GM12878 (cell line): ENCODE data around the gene MIEN1. TPM values are rescaled to one million over a fixed set of nuclear protein-coding genes. Genes with fewer than 3 reads are reported as not detected.

Experiments used
- ATAC-seq: fragments of 200-7000 bp; cut with Tn5 transposase; 3 replicates; pipeline ENCODE4 v1.9.1; 2020; ENCODE audit warnings: mild to moderate bottlenecking, moderate library complexity
- BruUV-seq: library from RNA; stranded (reverse); fragments of 400-500 nt; replicated peaks from 2 replicates; lab custom pipeline; 2021; lab: Mats Ljungman, UMichigan
- CTCF ChIA-PET: fragments of 300-600 bp; sonication (Branson Sonifier 250); formaldehyde crosslinking; extraction: SDS; loops from one replicate; lab custom pipeline; 2021; ENCODE audit warnings: inconsistent platforms; lab: Yijun Ruan, JAX
- POLR2A ChIA-PET: fragments of 350-600 bp; formaldehyde crosslinking; extraction: SDS; loops from one replicate; lab custom pipeline; 2021; ENCODE audit warnings: inconsistent platforms; lab: Charles Lee
- RAD21 ChIA-PET: fragments of 300-600 bp; sonication (Branson Sonifier 250); formaldehyde crosslinking; loops from one replicate; lab custom pipeline; 2023; ENCODE audit warnings: antibody characterized with exemption; ENCODE audit not compliant: unreplicated experiment; lab: Charles Lee
- SMC1A ChIA-PET: fragments of 300-600 bp; sonication (Branson Sonifier 250); formaldehyde crosslinking; loops from one replicate; lab custom pipeline; 2023; ENCODE audit not compliant: unreplicated experiment, uncharacterized antibody; lab: Charles Lee
- DNase-seq: peaks from one replicate; pipeline ENCODE4 v3.0.0-alpha.2; 2011; ENCODE audit warnings: low read depth, low spot score
- FAIRE-seq: peaks from 3 replicates; lab custom pipeline; 2011; peaks lifted over from hg19 to GRCh38; lab: Jason Lieb, UNC
- H2AFZ ChIP-seq: 2 replicates; pipeline ENCODE4 v1.6.0; 2011; ENCODE audit warnings: low read depth, low read length, control low read depth; ENCODE audit not compliant: control insufficient read depth
- H3K27ac ChIP-seq: 2 replicates; pipeline ENCODE4 v1.5.1; 2011; ENCODE audit warnings: control low read depth; ENCODE audit not compliant: control insufficient read depth, insufficient read depth
- H3K27me3 ChIP-seq, 2 experiments: replicated peaks in 1 of 2; 2 replicates each; pipeline versions ENCODE4 v1.6.0 to v1.6.1; 2011; ENCODE audit warnings: low read length in 1 of 2; ENCODE audit not compliant: control insufficient read depth in 2 of 2, insufficient read depth in 2 of 2
- H3K36me3 ChIP-seq, 2 experiments: 2 replicates each; pipeline ENCODE4 v1.5.1; 2011; ENCODE audit warnings: low read length in 1 of 2; ENCODE audit not compliant: control insufficient read depth in 2 of 2, insufficient read depth in 2 of 2
- H3K4me1 ChIP-seq: 2 replicates; pipeline ENCODE4 v1.6.1; 2011; ENCODE audit warnings: mild to moderate bottlenecking, low read length, moderate library complexity, mixed read lengths; ENCODE audit not compliant: control insufficient read depth, insufficient read depth
- H3K4me2 ChIP-seq: 2 replicates; pipeline ENCODE4 v1.6.0; 2011; ENCODE audit warnings: control low read depth; ENCODE audit not compliant: control insufficient read depth, insufficient read depth
- H3K4me3 ChIP-seq: fragments of 200-600 bp; sonication (generic); 2 replicates; pipeline ENCODE4 v1.5.1; 2016
- H3K79me2 ChIP-seq: 2 replicates; pipeline ENCODE4 v1.6.0; 2011; ENCODE audit warnings: low read length; ENCODE audit not compliant: control insufficient read depth, insufficient read depth
- H3K9ac ChIP-seq: 2 replicates; pipeline ENCODE4 v1.8.0; 2011; ENCODE audit warnings: low read length, control low read depth, mixed read lengths; ENCODE audit not compliant: control insufficient read depth, insufficient read depth
- H3K9me3 ChIP-seq: replicated peaks from 3 replicates; pipeline ENCODE4 v1.5.1; 2011; ENCODE audit warnings: mild to moderate bottlenecking, low read length; ENCODE audit not compliant: control insufficient read depth, insufficient read depth
- H4K20me1 ChIP-seq: 2 replicates; pipeline ENCODE4 v1.6.0; 2011; ENCODE audit not compliant: control insufficient read depth, insufficient read depth
- ATF7 ChIP-seq: fragments of 450-650 bp; IDR thresholded peaks from 2 replicates; pipeline ENCODE4 v1.6.1; 2016; ENCODE audit warnings: low read depth, mild to moderate bottlenecking
- ETV6 ChIP-seq, 2 experiments: fragments of 450-650 bp in 1 of 2; IDR thresholded peaks in 1 of 2; conservative IDR thresholded peaks in 1 of 2; 2 replicates each; pipeline ENCODE4 v1.6.1; 2014; ENCODE audit warnings: antibody characterized with exemption in 1 of 2, borderline replicate concordance in 1 of 2, low read depth in 1 of 2, mild to moderate bottlenecking in 1 of 2, moderate library complexity in 1 of 2
- MTA3 ChIP-seq: IDR thresholded peaks from 2 replicates; pipeline ENCODE4 v1.6.1; 2012; ENCODE audit warnings: low read length, inconsistent platforms, borderline replicate concordance
- NFIC ChIP-seq: IDR thresholded peaks from 2 replicates; pipeline ENCODE4 v1.6.1; 2012; ENCODE audit warnings: low read depth, mild to moderate bottlenecking, inconsistent platforms, low read length, moderate library complexity
- SRF ChIP-seq, 2 experiments: IDR thresholded peaks; 2 replicates each; pipeline ENCODE4 v1.6.1; 2011; ENCODE audit warnings: low read depth in 2 of 2, low read length in 2 of 2, mild to moderate bottlenecking in 1 of 2, moderate library complexity in 1 of 2
- WRNIP1 ChIP-seq: IDR thresholded peaks from 2 replicates; pipeline ENCODE4 v1.6.1; 2011; ENCODE audit warnings: low read depth, low read length, improper control_type of control experiment, borderline replicate concordance
- WGBS: methylation state at CpG from one replicate; pipeline ENCODE4 v1.1.6; 2016; ENCODE audit warnings: low lambda C conversion rate; ENCODE audit not compliant: insufficient replicate concordance, insufficient coverage; ENCODE audit errors: missing lambda C conversion rate; 5-methylcytosine and 5-hydroxymethylcytosine counted together
- in situ Hi-C: fragments of 300-500 bp; cut with MboI; formaldehyde crosslinking; loops from 9 replicates; pipeline ENCODE4 v1.14.3; 2018; ENCODE audit warnings: mixed read lengths
- intact Hi-C: fragments of 100-400 bp; cut with micrococcal nuclease; formaldehyde crosslinking; loops from one replicate; pipeline ENCODE4 v1.14.2; 2022; ENCODE audit not compliant: unreplicated experiment
- polyA plus RNA-seq, 11 experiments: library from polyadenylated mRNA; depleted of rRNA in 4 of 11; unstranded in 6 of 11; stranded (reverse) in 5 of 11; fragments of >200 nt; fragmentation: Nextera tagmentation in 4 of 11; fragmentation: Illumina TruSeq in 1 of 11; extraction: Ambion mirVana in 4 of 11; extraction: Trizol in 1 of 11; gene quantifications; 1 replicate in 1 of 11; 2 replicates in 10 of 11; pipeline versions ENCODE4 v1.2.1 to v1.2.3, GENCODE V29; 2011 to 2016; ENCODE audit warnings: inconsistent platforms in 2 of 11, missing spikeins in 2 of 11, low read depth in 1 of 11
- total RNA-seq, 4 experiments: library from RNA; depleted of rRNA in 3 of 4; stranded (reverse); fragments of >200 nt in 3 of 4; fragmentation: Illumina TruSeq in 1 of 4; extraction: Trizol in 1 of 4; gene quantifications; 2 replicates each; pipeline versions ENCODE4 v1.2.1 to v1.2.3, GENCODE V29; 2013 to 2021
- TF ChIP-seq, protein P1 (sequence below): IDR thresholded peaks from 2 replicates; pipeline ENCODE4 v1.6.1; 2011; ENCODE audit warnings: borderline replicate concordance, low read depth, mild to moderate bottlenecking, moderate library complexity, low read length; ENCODE audit not compliant: insufficient read depth, poor library complexity, severe bottlenecking

MIEN1 gene
- total and polyA plus RNA-seq, 10 of the 15 experiments (the other 5 are each of a cell fraction or from before 2014, with no cell fraction given): 24.9 to 89.1 (median 47.7) TPM

DNA sequence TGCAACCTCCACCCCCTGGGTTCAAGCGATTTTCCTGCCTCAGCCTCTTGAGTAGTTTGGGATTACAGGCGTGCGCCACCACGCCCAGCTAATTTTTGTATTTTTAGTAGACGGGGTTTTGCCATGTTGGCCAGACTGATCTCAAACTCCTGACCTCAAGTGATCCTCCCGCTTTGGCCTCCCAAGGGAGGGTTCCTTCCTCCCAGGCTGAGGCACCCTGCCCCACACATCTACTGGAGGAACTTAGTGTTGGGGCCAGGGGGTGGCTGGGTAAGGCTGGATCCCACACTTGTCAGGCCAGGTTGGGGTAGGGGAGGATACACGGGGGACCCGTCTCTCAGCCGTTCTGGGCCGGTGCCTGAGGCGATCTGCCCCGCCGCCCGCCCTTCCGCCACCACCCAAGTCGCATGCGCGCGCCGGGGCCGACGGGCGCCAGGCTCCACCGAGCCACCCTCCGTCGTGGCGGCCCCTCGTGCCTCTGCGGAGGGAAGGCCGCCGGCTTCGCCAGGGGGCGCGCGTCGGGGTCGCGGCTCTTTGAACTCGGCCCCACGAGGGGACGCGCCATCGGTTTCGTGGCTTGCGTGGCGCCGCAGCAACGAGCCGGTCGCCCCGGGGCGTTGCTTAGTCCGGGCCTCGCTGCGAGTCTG, 23.3 kb upstream of the MIEN1 start (continued):
- TF ChIP-seq SRF (IDR thresholded peaks at IDR 0.05; ENCODE audit: low read depth in 2 of 2, low read length in 2 of 2): 0 out of 4 replicates have a peak, but pooled peaks of 1 of the 2 experiments have one; percentile 5
- TF ChIP-seq, protein P1, sequence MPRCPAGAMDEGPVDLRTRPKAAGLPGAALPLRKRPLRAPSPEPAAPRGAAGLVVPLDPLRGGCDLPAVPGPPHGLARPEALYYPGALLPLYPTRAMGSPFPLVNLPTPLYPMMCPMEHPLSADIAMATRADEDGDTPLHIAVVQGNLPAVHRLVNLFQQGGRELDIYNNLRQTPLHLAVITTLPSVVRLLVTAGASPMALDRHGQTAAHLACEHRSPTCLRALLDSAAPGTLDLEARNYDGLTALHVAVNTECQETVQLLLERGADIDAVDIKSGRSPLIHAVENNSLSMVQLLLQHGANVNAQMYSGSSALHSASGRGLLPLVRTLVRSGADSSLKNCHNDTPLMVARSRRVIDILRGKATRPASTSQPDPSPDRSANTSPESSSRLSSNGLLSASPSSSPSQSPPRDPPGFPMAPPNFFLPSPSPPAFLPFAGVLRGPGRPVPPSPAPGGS: no peak

DNA sequence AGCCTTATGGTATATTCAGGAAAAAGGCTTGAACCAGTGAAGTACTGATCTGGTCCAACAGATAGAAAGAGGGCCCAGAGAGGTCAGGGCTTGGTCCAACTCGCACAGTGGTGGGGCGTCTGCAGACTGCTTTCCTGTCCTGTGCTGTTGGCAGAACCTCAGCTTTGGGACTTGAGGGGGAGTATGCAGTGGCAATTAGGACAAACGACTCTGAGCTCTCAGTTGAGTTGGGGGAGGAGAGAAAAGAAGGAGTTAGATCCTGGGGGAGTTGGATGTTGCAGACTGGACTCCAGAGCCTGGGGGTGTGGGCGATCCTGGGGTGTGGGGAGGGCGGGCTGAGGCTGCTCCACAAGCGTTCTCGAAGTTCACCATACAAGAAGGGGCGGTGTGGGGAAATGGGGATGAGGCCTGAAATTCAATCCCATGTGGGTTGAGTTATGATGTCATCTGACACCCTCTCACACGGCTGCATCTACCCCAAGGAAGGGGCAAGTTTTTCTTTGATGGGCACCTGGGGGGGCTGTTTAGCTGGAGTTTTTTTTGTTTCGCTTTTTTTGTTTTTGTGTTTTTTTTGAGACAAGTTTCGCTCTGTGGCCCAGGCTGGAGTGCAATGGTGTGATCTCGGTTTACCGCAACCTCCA, 22.0 kb upstream of the MIEN1 start:
- intact Hi-C loops: loop anchor here (5.0 kb wide), 1 partner anchor 115 kb away; the partner anchor contains the start of gene STARD3
- ChIA-PET SMC1A (interaction anchor here (0.6 to 1.9 kb wide), 7 partner anchors 22 to 131 kb away, joined by 3 to 9 read pairs (median 6); partner anchors contain the start of gene MIEN1), POLR2A (interaction anchor here (0.9 kb wide), 1 partner anchor 23 kb away, joined by 3 read pairs; no protein-coding TSS in a partner anchor), CTCF (interaction anchor here (1.0 to 5.0 kb wide), 16 partner anchors 8 to 546 kb away, joined by 3 to 39 read pairs (median 4); partner anchors contain the start of gene MIEN1), RAD21 (interaction anchor here (0.8 to 2.7 kb wide), 6 partner anchors 22 to 228 kb away, joined by 3 to 23 read pairs (median 4); partner anchors contain the start of genes IKZF3 and MIEN1)
- Histone ChIP-seq H3K79me2 (peaks cover 15% of the 10 kb centered on the region), H3K4me3 (no peak overlapping the region), H3K4me1 (peaks cover 33% of the 10 kb centered on the region), H3K9me3 (no peaks in the 10 kb centered on the region), H3K27me3 (no peaks in the 10 kb centered on the region), H4K20me1 (no peaks in the 10 kb centered on the region), H3K36me3 (no peaks in the 10 kb centered on the region), H3K4me2 (peak overlapping the region; percentile 86; the same call in 1 of the 2 replicates), H3K27ac (no peak overlapping the region), H3K9ac (no peak overlapping the region), H2AFZ (no peak overlapping the region)
- TF ChIP-seq WRNIP1 (no peak), NFIC (no peak), ATF7 (0 out of 2 replicates have a peak, but pooled peaks have one; percentile 48), MTA3 (no peak), ETV6 (conservative IDR thresholded peaks at IDR 0.05 in 1 of 2, IDR thresholded peaks at IDR 0.05 in 1 of 2; ENCODE audit: borderline replicate concordance in 1 of 2, low read depth in 1 of 2) (no peak)
- in situ Hi-C loops: loop anchor here (5.0 kb wide), 1 partner anchor 130 kb away; no protein-coding TSS in a partner anchor
- ATAC-seq (no peak), DNase-seq (no peak), FAIRE-seq (no peak)
- WGBS: 93% methylated on average over 12 of the region's 13 CpGs
- BruUV-seq: no TSS peak
